HG02840 (cell line): ENCODE results near the gene HYAL2.

Experiments
- ATAC-seq: cut with Tn5 transposase; IDR thresholded peaks from one replicate; pipeline ENCODE4 v1.9.1; 2021; ENCODE audit warnings: mild to moderate bottlenecking, moderate library complexity, moderate number of reproducible peaks; ENCODE audit not compliant: unreplicated experiment, low FRiP score

The HYAL2 gene

GRCh38 chr3:50333744-50334328 is 11.3 kb upstream of the HYAL2 start:
- ATAC-seq: no peak

- ATAC-seq: no peak
Observed at GRCh38 chr3:50331364-50331907, 8.9 kb upstream of the HYAL2 start.

GRCh38 chr3:50330330-50330729 is 7.8 kb upstream of the HYAL2 start:
- no peak for ATAC-seq

GRCh38 chr3:50327943-50328691 is 5.6 kb upstream of the HYAL2 start, which contains the start of gene TUSC2:
TSS of gene TUSC2 (minus strand) at chr3:50328223. CDS start at chr3:50328099, 124 bp downstream.
- ATAC-seq: peak; percentile 86

- ATAC-seq: no peak
Observed at GRCh38 chr3:50327129-50327528, 4.6 kb upstream of the HYAL2 start.

- ATAC-seq: no peak
Observed at GRCh38 chr3:50326182-50326541, 3.6 kb upstream of the HYAL2 start.

- no peak for ATAC-seq
Observed at GRCh38 chr3:50325497-50326181, 3.1 kb upstream of the HYAL2 start.

GRCh38 chr3:50325113-50325480 is 2.6 kb upstream of the HYAL2 start:
- ATAC-seq: no peak

- no peak for ATAC-seq
Observed at GRCh38 chr3:50324351-50325112, 2.0 kb upstream of the HYAL2 start.

- no peak for ATAC-seq
Observed at GRCh38 chr3:50323614-50324199, 1.2 kb upstream of the HYAL2 start.

- no peak for ATAC-seq
Observed at GRCh38 chr3:50323092-50323600, 601 bp upstream of the HYAL2 start.

GRCh38 chr3:50322115-50322385 is 495 bp downstream of the HYAL2 start:
- no peak for ATAC-seq

- ATAC-seq: peak; percentile 80
Observed at GRCh38 chr3:50321336-50322114, 1.0 kb downstream of the HYAL2 start.

- peak; percentile 50 for ATAC-seq
Observed at GRCh38 chr3:50320853-50321335, 1.7 kb downstream of the HYAL2 start.

GRCh38 chr3:50319894-50320625 is 2.5 kb downstream of the HYAL2 start:
- ATAC-seq: no peak

GRCh38 chr3:50319181-50319893 is 3.2 kb downstream of the HYAL2 start:
- no peak for ATAC-seq

- no peak for ATAC-seq
Observed at GRCh38 chr3:50318615-50319014, 3.9 kb downstream of the HYAL2 start.

- no peak for ATAC-seq
Observed at GRCh38 chr3:50318163-50318562, 4.4 kb downstream of the HYAL2 start.
